Measurements from ENCODE around the gene CADM1.

DNA sequence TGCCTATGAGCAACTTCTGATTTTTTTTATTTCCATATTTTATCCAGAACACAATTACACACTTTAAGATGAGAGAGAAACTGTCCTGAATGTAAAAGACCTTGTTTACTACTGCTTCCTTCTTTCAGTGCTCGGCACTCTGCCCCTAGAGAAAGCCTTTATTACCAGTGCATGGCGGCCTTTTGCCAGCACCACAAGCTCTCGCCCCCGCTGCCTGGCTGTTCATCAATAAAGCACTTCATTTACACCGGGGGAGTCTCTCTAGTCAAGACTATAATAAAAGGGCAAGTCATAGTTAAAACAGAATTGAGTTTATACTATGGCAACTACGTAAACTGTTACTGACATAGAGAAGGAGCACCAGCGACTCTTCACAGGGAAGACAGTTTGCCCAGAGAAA lies 259.5 kb downstream of the CADM1 start:
- TF ChIP-seq, protein P1, sequence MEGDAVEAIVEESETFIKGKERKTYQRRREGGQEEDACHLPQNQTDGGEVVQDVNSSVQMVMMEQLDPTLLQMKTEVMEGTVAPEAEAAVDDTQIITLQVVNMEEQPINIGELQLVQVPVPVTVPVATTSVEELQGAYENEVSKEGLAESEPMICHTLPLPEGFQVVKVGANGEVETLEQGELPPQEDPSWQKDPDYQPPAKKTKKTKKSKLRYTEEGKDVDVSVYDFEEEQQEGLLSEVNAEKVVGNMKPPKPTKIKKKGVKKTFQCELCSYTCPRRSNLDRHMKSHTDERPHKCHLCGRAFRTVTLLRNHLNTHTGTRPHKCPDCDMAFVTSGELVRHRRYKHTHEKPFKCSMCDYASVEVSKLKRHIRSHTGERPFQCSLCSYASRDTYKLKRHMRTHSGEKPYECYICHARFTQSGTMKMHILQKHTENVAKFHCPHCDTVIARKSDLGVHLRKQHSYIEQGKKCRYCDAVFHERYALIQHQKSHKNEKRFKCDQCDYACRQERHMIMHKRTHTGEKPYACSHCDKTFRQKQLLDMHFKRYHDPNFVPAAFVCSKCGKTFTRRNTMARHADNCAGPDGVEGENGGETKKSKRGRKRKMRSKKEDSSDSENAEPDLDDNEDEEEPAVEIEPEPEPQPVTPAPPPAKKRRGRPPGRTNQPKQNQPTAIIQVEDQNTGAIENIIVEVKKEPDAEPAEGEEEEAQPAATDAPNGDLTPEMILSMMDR (IDR thresholded peaks at IDR 0.05) = no peak
- TF ChIP-seq POLR2A (IDR thresholded peaks at IDR 0.05) = no peak
